ENCODE results near the gene KRT80.

KRT80 gene

GRCh38 chr12:52198454-52199215, 6.8 kb upstream of the KRT80 start:
- DNase-seq (ENCODE audit: low spot score) = no peak

- no peak for DNase-seq (ENCODE audit: low spot score)
Observed at GRCh38 chr12:52197371-52198231, 5.8 kb upstream of the KRT80 start.

- no peak for DNase-seq (ENCODE audit: low spot score)
Observed at GRCh38 chr12:52195065-52195730, 3.4 kb upstream of the KRT80 start.

- no peak for DNase-seq (ENCODE audit: low spot score)
Observed at GRCh38 chr12:52193991-52194390, 2.2 kb upstream of the KRT80 start.

- DNase-seq (ENCODE audit: low spot score) = no peak
Observed at GRCh38 chr12:52193532-52193931, 1.7 kb upstream of the KRT80 start.

- DNase-seq (ENCODE audit: low spot score) = no peak
Observed at GRCh38 chr12:52190860-52191729, 719 bp downstream of the KRT80 start.

- no peak for DNase-seq (ENCODE audit: low spot score)
Observed at GRCh38 chr12:52189376-52190174, 2.2 kb downstream of the KRT80 start.

- no peak for DNase-seq (ENCODE audit: low spot score)
Observed at GRCh38 chr12:52188658-52189057, 3.2 kb downstream of the KRT80 start.

GRCh38 chr12:52187640-52188039, 4.2 kb downstream of the KRT80 start:
- no peak for DNase-seq (ENCODE audit: low spot score)

GRCh38 chr12:52187206-52187605, 4.6 kb downstream of the KRT80 start:
- DNase-seq (ENCODE audit: low spot score) = no peak

GRCh38 chr12:52186118-52186840, 5.5 kb downstream of the KRT80 start:
- DNase-seq (ENCODE audit: low spot score) = no peak

GRCh38 chr12:52185400-52185967, 6.3 kb downstream of the KRT80 start:
- no peak for DNase-seq (ENCODE audit: low spot score)

GRCh38 chr12:52184813-52185212, 7.0 kb downstream of the KRT80 start:
- DNase-seq (ENCODE audit: low spot score) = no peak

GRCh38 chr12:52183971-52184370, 7.8 kb downstream of the KRT80 start:
- no peak for DNase-seq (ENCODE audit: low spot score)

GRCh38 chr12:52183544-52183910, 8.3 kb downstream of the KRT80 start:
- DNase-seq (ENCODE audit: low spot score) = no peak

- DNase-seq (ENCODE audit: low spot score) = no peak
Observed at GRCh38 chr12:52182898-52183543, 8.8 kb downstream of the KRT80 start.

- DNase-seq (ENCODE audit: low spot score) = no peak
Observed at GRCh38 chr12:52182384-52182783, 9.4 kb downstream of the KRT80 start.

GRCh38 chr12:52181746-52182145, 10.1 kb downstream of the KRT80 start:
- no peak for DNase-seq (ENCODE audit: low spot score)

- DNase-seq (ENCODE audit: low spot score) = no peak
Observed at GRCh38 chr12:52180971-52181628, 10.7 kb downstream of the KRT80 start.
